Hepatocyte (in vitro differentiated cells): ENCODE results near the gene REV3L.

Source experiments
- CTCF ChIP-seq: fragments of 200-600 bp; sonication (generic); IDR thresholded peaks from 2 replicates; pipeline ENCODE4 v1.5.1; 2016; ENCODE audit warnings: antibody characterized with exemption, mild to moderate bottlenecking; ENCODE audit not compliant: poor library complexity
- EZH2 ChIP-seq: fragments of 200-600 bp; sonication (generic); IDR thresholded peaks from 2 replicates; pipeline ENCODE4 v1.6.1; 2016; ENCODE audit warnings: antibody characterized with exemption, mild to moderate bottlenecking, borderline replicate concordance

DNA sequence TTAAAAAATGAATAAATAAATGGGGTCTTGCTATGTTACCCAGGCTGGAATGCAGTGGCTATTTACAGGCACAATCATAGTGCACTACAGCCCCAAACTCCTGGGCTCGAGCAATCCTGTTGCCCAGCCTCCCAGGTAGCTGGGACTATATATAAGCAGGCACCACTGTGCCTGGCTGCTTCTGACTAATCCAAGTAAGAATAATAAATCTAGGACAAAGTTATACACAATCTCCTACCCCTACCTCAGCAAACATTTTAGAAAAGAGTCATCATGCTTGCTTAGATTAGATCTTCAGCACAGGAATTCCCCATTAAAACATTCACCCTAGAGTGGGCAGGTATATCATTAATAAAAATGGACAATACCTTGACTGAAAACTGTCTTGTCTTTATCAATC lies 124.6 kb downstream of the REV3L start:
- TF ChIP-seq CTCF (no peak), EZH2 (no peak)
